GM18511 (cell line): ENCODE data around the gene CD300LG.

Experiments used
- ATAC-seq: cut with Tn5 transposase; IDR thresholded peaks from one replicate; pipeline ENCODE4 v1.9.1; 2021; ENCODE audit warnings: mild to moderate bottlenecking, moderate library complexity; ENCODE audit not compliant: unreplicated experiment

The CD300LG gene

GRCh38 chr17:43905400-43905984 lies 58.5 kb downstream of the CD300LG start:
- ATAC-seq: no peak

GRCh38 chr17:43905985-43906852 lies 59.2 kb downstream of the CD300LG start:
- no peak for ATAC-seq

GRCh38 chr17:43906951-43907424 lies 60.0 kb downstream of the CD300LG start:
- no peak for ATAC-seq

GRCh38 chr17:43907425-43907981 lies 60.5 kb downstream of the CD300LG start, which contains the start of gene MPP2:
TSS of gene MPP2 (minus strand) at chr17:43907536. CDS start at chr17:43904460, 3,076 bp downstream.
- ATAC-seq: no peak

- ATAC-seq: no peak
Measured at GRCh38 chr17:43907998-43908721, 61.2 kb downstream of the CD300LG start.

GRCh38 chr17:43909537-43910231 lies 62.7 kb downstream of the CD300LG start:
- ATAC-seq: no peak

GRCh38 chr17:43911904-43912303 lies 64.9 kb downstream of the CD300LG start:
- no peak for ATAC-seq

GRCh38 chr17:43912635-43913304 lies 65.8 kb downstream of the CD300LG start:
- no peak for ATAC-seq
